Ovary (tissue), 9 donors: ENCODE measurements around the gene NSD1. TPM values are rescaled to one million over a fixed set of nuclear protein-coding genes. Genes with fewer than 3 reads are reported as not detected.
A peak's percentile ranks its signal among the peaks of the same experiment; 100 is the strongest.

Experiments used
- DNase-seq, 5 donors: peaks; one replicate each; pipeline ENCODE4 v3.0.0-alpha.2; 2019 to 2020
- H3K27ac ChIP-seq, 2 donors: fragments of 200-600 bp; one replicate each; pipeline versions ENCODE4 v1.5.1 to v1.8.0; 2019 to 2022
- H3K27me3 ChIP-seq: fragments of 200-600 bp; one replicate; pipeline ENCODE4 v1.8.0; 2022
- H3K36me3 ChIP-seq: fragments of 200-600 bp; sonication (generic); one replicate; pipeline ENCODE4 v1.5.1; 2019
- H3K4me1 ChIP-seq: one replicate; pipeline ENCODE4 v1.8.1; 2013; ENCODE audit warnings: mild to moderate bottlenecking, moderate library complexity; ENCODE audit not compliant: insufficient read depth
- H3K4me3 ChIP-seq: fragments of 200-600 bp; sonication (generic); one replicate; pipeline ENCODE4 v1.5.1; 2017
- H3K9me3 ChIP-seq, 2 donors: fragments of 200-600 bp in 1 of 2; sonication (generic) in 1 of 2; one replicate each; pipeline versions ENCODE4 v1.5.1 to v1.8.1; 2013 to 2019; ENCODE audit warnings: mild to moderate bottlenecking in 1 of 2, moderate library complexity in 1 of 2
- EP300 ChIP-seq: sonication (generic); formaldehyde crosslinking; IDR thresholded peaks from one replicate; pipeline ENCODE4 v1.6.1; 2017; ENCODE audit warnings: antibody characterized with exemption
- POLR2A ChIP-seq: fragments of 450-650 bp; IDR thresholded peaks from one replicate; pipeline ENCODE4 v1.6.1; 2017; ENCODE audit warnings: antibody characterized with exemption, mild to moderate bottlenecking, moderate library complexity
- WGBS, 3 donors: extraction: QIAGEN DNeasy Blood & Tissue Kit in 1 of 3; methylation state at CpG; one replicate each; pipeline versions ENCODE4 v1.1.5 to v1.1.7; 2013 to 2017; 5-methylcytosine and 5-hydroxymethylcytosine counted together
- intact Hi-C, 4 donors: fragments of 100-400 bp; cut with DNase I; formaldehyde crosslinking; loops; one replicate each; pipeline versions ENCODE4 v1.11.0 to v1.15.1; 2022 to 2023
- polyA plus RNA-seq, 2 donors: library from polyadenylated mRNA; stranded (reverse); fragments of 200-250 nt in 1 of 2; fragments of 350-450 nt in 1 of 2; fragmentation: Illumina TruSeq in 1 of 2; extraction: RNeasy Lipid Tissue Mini Kit (QIAGEN cat#74804) in 1 of 2; gene quantifications; one replicate each; pipeline ENCODE4 v1.2.3, GENCODE V29; 2013 to 2014
- total RNA-seq, 7 donors: library from RNA; depleted of rRNA in 2 of 7; stranded (reverse); fragments of >200 nt in 2 of 7; fragmentation: NEBNext Ultra II Directional in 3 of 7; extraction: Animal tissue kit (Norgen Biotek cat#: 25700) in 3 of 7; gene quantifications; one replicate each; pipeline versions ENCODE4 v1.1.0 to v1.2.4, GENCODE V29; 2016 to 2023
- TF ChIP-seq, protein P1 (sequence below), 3 donors: fragments of 450-650 bp in 2 of 3; fragments of 200-600 bp in 1 of 3; IDR thresholded peaks; one replicate each; pipeline versions ENCODE4 v1.5.1 to v1.8.0; 2016 to 2022; ENCODE audit warnings: antibody characterized with exemption in 3 of 3, mild to moderate bottlenecking in 1 of 3
- donor health status: DM: no; HTN: no; CAD: no; lungs with moderate emphysema.
- donor health status: DM: no; HTN: no; CAD: no.
- donor health status: Bipolar disorder and iron deficiency.
- donor health status: DM: yes; HTN: yes; CAD: no.
- donor health status: DM: no; HTN: no; CAD: no.
- donor health status: DM: yes; HTN: yes; CAD: no.

NSD1 gene
- total and polyA plus RNA-seq, 9 donors, result 11.5 to 110 (median 75.5) TPM

GRCh38 chr5:177189965-177190364 is 56.4 kb downstream of the NSD1 start:
- TF ChIP-seq POLR2A, result no peak
- no peak for TF ChIP-seq EP300
- TF ChIP-seq, protein P1, sequence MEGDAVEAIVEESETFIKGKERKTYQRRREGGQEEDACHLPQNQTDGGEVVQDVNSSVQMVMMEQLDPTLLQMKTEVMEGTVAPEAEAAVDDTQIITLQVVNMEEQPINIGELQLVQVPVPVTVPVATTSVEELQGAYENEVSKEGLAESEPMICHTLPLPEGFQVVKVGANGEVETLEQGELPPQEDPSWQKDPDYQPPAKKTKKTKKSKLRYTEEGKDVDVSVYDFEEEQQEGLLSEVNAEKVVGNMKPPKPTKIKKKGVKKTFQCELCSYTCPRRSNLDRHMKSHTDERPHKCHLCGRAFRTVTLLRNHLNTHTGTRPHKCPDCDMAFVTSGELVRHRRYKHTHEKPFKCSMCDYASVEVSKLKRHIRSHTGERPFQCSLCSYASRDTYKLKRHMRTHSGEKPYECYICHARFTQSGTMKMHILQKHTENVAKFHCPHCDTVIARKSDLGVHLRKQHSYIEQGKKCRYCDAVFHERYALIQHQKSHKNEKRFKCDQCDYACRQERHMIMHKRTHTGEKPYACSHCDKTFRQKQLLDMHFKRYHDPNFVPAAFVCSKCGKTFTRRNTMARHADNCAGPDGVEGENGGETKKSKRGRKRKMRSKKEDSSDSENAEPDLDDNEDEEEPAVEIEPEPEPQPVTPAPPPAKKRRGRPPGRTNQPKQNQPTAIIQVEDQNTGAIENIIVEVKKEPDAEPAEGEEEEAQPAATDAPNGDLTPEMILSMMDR (IDR thresholded peaks at IDR 0.05), result no peak
- no peaks in the 10 kb centered on the region for H3K27me3 ChIP-seq
- intact Hi-C loops, result no loop called here
- no peaks in the 10 kb centered on the region for H3K4me1 ChIP-seq
- H3K27ac ChIP-seq, result no peak overlapping the region
- no peak for DNase-seq
- 85 to 94% (median 92%) methylated on average over 4 of the region's 4 CpGs for WGBS, 3 donors
- H3K4me3 ChIP-seq, result no peak overlapping the region
- no peaks in the 10 kb centered on the region for H3K9me3 ChIP-seq
- no peaks in the 10 kb centered on the region for H3K36me3 ChIP-seq

DNA sequence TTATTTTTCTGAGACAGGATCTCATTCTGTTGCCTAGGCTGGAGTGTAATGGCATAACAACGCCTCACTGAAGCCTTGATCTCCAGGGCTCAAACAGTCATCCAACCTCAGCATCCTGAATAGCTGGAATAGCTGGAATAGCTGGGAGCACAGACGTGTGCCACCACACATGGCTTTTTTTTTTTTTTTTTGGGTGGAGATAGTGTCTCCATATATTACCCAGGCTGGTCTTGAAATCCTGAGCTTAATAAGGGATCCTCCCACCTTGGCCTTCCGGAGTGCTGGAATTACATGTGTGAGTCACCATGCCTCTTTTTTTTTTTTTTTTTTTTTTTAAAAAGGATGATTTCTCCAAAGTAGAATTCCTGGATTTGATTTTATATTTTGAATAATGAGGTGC is 60.7 kb downstream of the NSD1 start:
- Histone ChIP-seq H3K27me3 (no peaks in the 10 kb centered on the region), H3K36me3 (no peaks in the 10 kb centered on the region), H3K27ac (no peak overlapping the region), H3K4me3 (no peak overlapping the region), H3K9me3 (no peaks in the 10 kb centered on the region), H3K4me1 (no peaks in the 10 kb centered on the region)
- intact Hi-C loops, result no loop called here
- 9 to 22% (median 16%) methylated on average over 3 of the region's 3 CpGs for WGBS, 3 donors
- no peak for TF ChIP-seq POLR2A
- TF ChIP-seq EP300, result no peak
- TF ChIP-seq, protein P1 (IDR thresholded peaks at IDR 0.05), result no peak
- peak in 1 of 5 donors; percentile 31 for DNase-seq

- H3K36me3 ChIP-seq, result no peaks in the 10 kb centered on the region
- no peak overlapping the region for H3K27ac ChIP-seq
- intact Hi-C loops, result no loop called here
- no peaks in the 10 kb centered on the region for H3K4me1 ChIP-seq
- WGBS, 3 donors, result 87 to 95% (median 92%) methylated on average over 9 of the region's 9 CpGs
- H3K4me3 ChIP-seq, result no peak overlapping the region
- no peaks in the 10 kb centered on the region for H3K9me3 ChIP-seq
- no peak for TF ChIP-seq EP300
- TF ChIP-seq, protein P1 (IDR thresholded peaks at IDR 0.05), result no peak
- no peak for DNase-seq
- no peaks in the 10 kb centered on the region for H3K27me3 ChIP-seq
Measured at GRCh38 chr5:177195307-177195952, 61.9 kb downstream of the NSD1 start.

GRCh38 chr5:177198738-177199137 is 65.2 kb downstream of the NSD1 start:
- DNase-seq, result no peak

More at GRCh38 chr5:177198738-177199137, 65.2 kb downstream of the NSD1 start:
- intact Hi-C loops, result no loop called here
- Histone ChIP-seq H3K27me3 (no peaks in the 10 kb centered on the region), H3K27ac (no peak overlapping the region), H3K4me3 (no peak overlapping the region), H3K4me1 (no peaks in the 10 kb centered on the region), H3K9me3 (no peaks in the 10 kb centered on the region), H3K36me3 (no peaks in the 10 kb centered on the region)
- WGBS, 3 donors, result 95 to 97% (median 96%) methylated on average over 5 of the region's 5 CpGs
- TF ChIP-seq EP300 (no peak), POLR2A (no peak)
- TF ChIP-seq, protein P1 (IDR thresholded peaks at IDR 0.05), result no peak
